ENCODE measurements around the gene MPDZ. TPM values are rescaled to one million over a fixed set of nuclear protein-coding genes. Genes with fewer than 3 reads are reported as not detected.

MPDZ gene
- total RNA-seq, 1 donor from 2014 or later: 2.2 TPM

- ATAC-seq: no peak
Measured at GRCh38 chr9:13078164-13078563, 201.3 kb downstream of the MPDZ start.

GRCh38 chr9:13076616-13077015 lies 202.9 kb downstream of the MPDZ start:
- no peak for ATAC-seq

- no peak for ATAC-seq
Measured at GRCh38 chr9:13071921-13072320, 207.6 kb downstream of the MPDZ start.

DNA sequence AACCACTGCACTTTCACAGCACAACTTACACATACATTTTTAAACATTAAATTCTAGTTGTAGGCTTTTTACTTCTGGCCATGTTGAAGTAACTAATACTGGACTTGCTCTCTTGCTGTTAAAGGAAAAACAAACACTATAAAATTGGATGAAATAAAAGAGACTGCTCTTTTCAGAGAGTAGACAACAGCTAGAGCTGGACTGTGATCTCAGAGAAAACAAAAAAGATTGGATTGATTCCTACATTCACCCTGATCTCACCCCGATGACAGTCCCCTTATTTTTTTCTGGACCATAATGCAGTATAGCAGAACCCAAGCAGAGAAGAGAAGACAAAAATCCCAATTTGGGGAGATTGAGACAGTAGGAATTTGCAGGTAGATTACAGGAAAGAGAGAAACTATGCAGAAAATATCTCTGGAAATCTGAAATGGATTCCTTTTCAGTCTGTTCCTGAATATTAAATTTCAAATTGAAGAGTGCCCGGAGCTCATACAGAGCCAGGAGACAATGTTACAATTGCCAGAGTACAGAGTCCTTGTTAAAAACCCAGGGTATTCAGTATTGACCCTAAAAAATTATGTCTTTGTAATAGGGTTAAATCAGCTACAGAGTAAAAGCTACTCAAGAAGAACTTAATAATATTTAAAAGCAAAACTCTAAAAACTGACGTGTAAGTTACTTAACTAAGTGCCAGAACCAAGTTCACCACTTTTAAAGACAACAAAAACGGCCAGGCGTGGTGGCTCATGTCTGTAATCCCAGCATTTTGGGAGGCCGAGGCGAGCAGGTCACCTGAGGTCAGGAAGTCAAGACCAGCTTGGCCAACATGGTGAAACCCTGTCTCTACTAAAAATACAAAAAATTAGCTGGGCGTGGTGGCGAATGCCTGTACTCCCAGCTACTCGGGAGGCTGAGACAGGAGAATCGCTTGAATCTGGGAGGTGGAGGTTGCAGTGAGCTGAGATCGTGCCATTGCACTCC lies 208.6 kb downstream of the MPDZ start:
- no peak for ATAC-seq

DNA sequence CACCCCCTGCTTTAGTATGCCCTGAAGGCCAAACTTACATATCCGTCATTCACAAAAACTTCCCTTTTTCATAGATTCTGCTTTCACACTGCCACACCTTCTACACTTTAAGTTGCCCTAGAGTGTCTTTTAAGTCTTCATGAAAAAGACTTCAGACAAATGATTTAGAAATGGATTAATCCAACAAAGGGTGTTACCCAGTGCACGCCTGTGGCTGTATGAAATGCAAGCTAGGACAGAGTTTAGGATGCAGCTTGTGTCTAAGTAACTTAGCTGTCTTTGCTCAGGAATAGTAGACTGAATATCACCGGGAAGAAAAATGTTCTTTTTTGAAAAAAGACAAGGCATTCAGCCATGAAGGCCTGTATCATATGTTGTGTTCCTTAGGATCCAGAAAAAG lies 210.0 kb downstream of the MPDZ start:
- ATAC-seq: peak; percentile 41

DNA sequence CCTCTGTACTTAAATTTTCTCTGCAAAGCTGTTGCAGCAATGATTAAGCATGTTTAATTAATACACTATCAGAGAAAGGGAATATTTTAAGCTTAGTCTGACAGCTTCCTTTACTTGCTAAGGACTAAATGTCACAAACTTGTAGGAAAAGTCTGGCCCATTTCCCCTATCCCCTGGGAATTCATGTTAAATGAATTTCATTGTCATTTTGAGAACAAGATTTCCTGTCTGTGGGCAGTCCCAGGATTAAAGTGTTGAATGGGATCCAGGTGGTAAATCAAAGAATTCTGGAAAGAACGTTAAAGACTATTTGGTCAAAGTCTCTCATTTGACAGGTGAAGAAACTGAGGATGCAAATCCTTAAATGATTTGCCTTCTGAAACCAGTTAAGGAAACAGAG lies 214.8 kb downstream of the MPDZ start:
- no peak for ATAC-seq

- no peak for ATAC-seq
Measured at GRCh38 chr9:13063880-13064459, 215.5 kb downstream of the MPDZ start.

DNA sequence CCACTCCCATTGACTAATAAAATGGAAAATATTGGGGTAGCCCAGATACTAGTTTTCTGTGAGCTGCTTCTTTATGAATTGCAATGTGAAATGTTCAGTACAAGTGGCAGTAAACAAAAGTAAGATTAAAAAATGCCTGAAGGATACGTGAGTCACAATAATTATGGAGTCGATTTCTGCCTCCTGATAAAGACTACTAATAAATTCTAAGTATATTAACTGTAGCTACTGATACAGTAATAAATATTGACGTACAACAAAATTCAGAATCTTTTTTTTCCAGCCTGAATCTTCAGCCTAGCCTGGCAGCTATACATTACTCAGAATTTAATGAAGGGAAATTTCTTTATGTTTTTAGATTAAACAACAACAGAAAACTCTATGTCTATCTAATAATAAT lies 218.1 kb downstream of the MPDZ start:
- no peak for ATAC-seq

Measured in esophagus mucosa (tissue), 1 donor.